IMR-90 (cell line): ENCODE results near the gene USP26. TPM values are rescaled to one million over a fixed set of nuclear protein-coding genes. Genes with fewer than 3 reads are reported as not detected.
"Not testable (repeated sequence)": the region's sequence is repeated elsewhere in the genome, so short reads cannot be mapped to it uniquely, and the experiment has no call there.

Experiments
- ATAC-seq: fragments of 200-7000 bp; cut with Tn5 transposase; 2 replicates; pipeline ENCODE4 v1.9.1; 2020; ENCODE audit warnings: low read depth, mild to moderate bottlenecking, moderate library complexity
- BruUV-seq: library from RNA; stranded (reverse); fragments of 400-500 nt; replicated peaks from 2 replicates; lab custom pipeline; 2021; lab: Mats Ljungman, UMichigan
- CTCF ChIA-PET: fragments of 300-600 bp; formaldehyde crosslinking; extraction: SDS; loops from one replicate; lab custom pipeline; 2021; ENCODE audit warnings: antibody characterized with exemption; lab: Yijun Ruan, JAX
- POLR2A ChIA-PET: fragments of 300-600 bp; sonication (Branson Sonifier 250); formaldehyde crosslinking; loops from one replicate; lab custom pipeline; 2022; ENCODE audit warnings: antibody characterized with exemption; ENCODE audit not compliant: unreplicated experiment; lab: Charles Lee
- DNase-seq: peaks from one replicate; pipeline ENCODE4 v3.0.0; 2013
- H2AFZ ChIP-seq: replicated peaks from 2 replicates; pipeline ENCODE3; 2013; ENCODE audit warnings: low read length, mild to moderate bottlenecking; ENCODE audit not compliant: poor library complexity
- H2AK5ac ChIP-seq: 2 replicates; pipeline ENCODE4 v1.6.1; 2013; ENCODE audit warnings: low read depth, low read length, inconsistent platforms
- H2AK9ac ChIP-seq: replicated peaks from 2 replicates; pipeline ENCODE3; 2013; ENCODE audit warnings: mild to moderate bottlenecking, low read depth, low read length, moderate library complexity; ENCODE audit not compliant: poor library complexity
- H2BK120ac ChIP-seq: 2 replicates; pipeline ENCODE4 v1.6.1; 2013; ENCODE audit warnings: low read depth, low read length, inconsistent platforms
- H2BK15ac ChIP-seq: 3 replicates; pipeline ENCODE4 v1.6.1; 2013; ENCODE audit warnings: low read depth, low read length, inconsistent platforms
- H2BK20ac ChIP-seq: 2 replicates; pipeline ENCODE4 v1.6.1; 2013; ENCODE audit warnings: low read depth, mild to moderate bottlenecking, inconsistent platforms, low read length, moderate library complexity
- H2BK5ac ChIP-seq: 2 replicates; pipeline ENCODE4 v1.6.1; 2013; ENCODE audit warnings: mild to moderate bottlenecking, low read depth, low read length, inconsistent platforms; ENCODE audit not compliant: poor library complexity, severe bottlenecking
- H3K14ac ChIP-seq: replicated peaks from 2 replicates; pipeline ENCODE4 v1.6.1; 2013; ENCODE audit warnings: low read depth, low read length, inconsistent platforms
- H3K18ac ChIP-seq: 2 replicates; pipeline ENCODE4 v1.6.1; 2013; ENCODE audit warnings: low read depth, low read length, control low read depth
- H3K23ac ChIP-seq: 2 replicates; pipeline ENCODE4 v1.6.1; 2013; ENCODE audit warnings: low read depth, low read length, inconsistent platforms
- H3K27ac ChIP-seq: 2 replicates; pipeline ENCODE4 v1.5.1; 2013; ENCODE audit warnings: mild to moderate bottlenecking, control low read depth, low read length; ENCODE audit not compliant: insufficient read depth
- H3K27me3 ChIP-seq: 2 replicates; pipeline ENCODE4 v1.6.1; 2013; ENCODE audit warnings: low read length; ENCODE audit not compliant: control insufficient read depth, insufficient read depth
- H3K36me3 ChIP-seq: 2 replicates; pipeline ENCODE4 v1.6.1; 2013; ENCODE audit warnings: low read length, mixed read lengths; ENCODE audit not compliant: control insufficient read depth, insufficient read depth
- H3K4ac ChIP-seq: 2 replicates; pipeline ENCODE4 v1.6.1; 2013; ENCODE audit warnings: low read depth, low read length, inconsistent platforms
- H3K4me1 ChIP-seq: 2 replicates; pipeline ENCODE4 v1.6.1; 2013; ENCODE audit warnings: low read length, mixed read lengths; ENCODE audit not compliant: control insufficient read depth, insufficient read depth
- H3K4me2 ChIP-seq: 2 replicates; pipeline ENCODE4 v1.6.1; 2013; ENCODE audit warnings: low read depth, mild to moderate bottlenecking, control low read depth, low read length, moderate library complexity
- H3K4me3 ChIP-seq: 2 replicates; pipeline ENCODE4 v1.5.1; 2013; ENCODE audit warnings: low read depth, mild to moderate bottlenecking, control low read depth, low read length, moderate library complexity; ENCODE audit not compliant: insufficient read depth
- H3K56ac ChIP-seq: 2 replicates; pipeline ENCODE4 v1.6.1; 2013; ENCODE audit warnings: low read length, inconsistent platforms; ENCODE audit not compliant: insufficient read depth; ENCODE audit errors: extremely low read depth
- H3K79me1 ChIP-seq, 2 experiments: 2 replicates each; pipeline ENCODE4 v1.6.1; 2013; ENCODE audit warnings: low read length in 2 of 2, inconsistent platforms in 1 of 2, low read depth in 1 of 2
- H3K9ac ChIP-seq: 2 replicates; pipeline ENCODE4 v1.6.1; 2013; ENCODE audit warnings: low read depth, low read length, control low read depth
- H3K9me1 ChIP-seq: 2 replicates; pipeline ENCODE4 v1.6.1; 2013; ENCODE audit warnings: low read length, inconsistent platforms; ENCODE audit not compliant: insufficient read depth
- H3K9me3 ChIP-seq: 2 replicates; pipeline ENCODE4 v1.6.1; 2013; ENCODE audit warnings: low read length; ENCODE audit not compliant: control insufficient read depth, insufficient read depth
- H4K20me1 ChIP-seq: 2 replicates; pipeline ENCODE4 v1.6.1; 2013; ENCODE audit warnings: low read length, inconsistent platforms; ENCODE audit not compliant: insufficient read depth
- H4K5ac ChIP-seq: 2 replicates; pipeline ENCODE4 v1.6.1; 2013; ENCODE audit warnings: mild to moderate bottlenecking, low read depth, low read length, control low read depth
- H4K8ac ChIP-seq, 2 experiments: 2 replicates each; pipeline ENCODE4 v1.6.1; 2013; ENCODE audit warnings: low read depth in 2 of 2, low read length in 2 of 2, control low read depth in 1 of 2, inconsistent platforms in 1 of 2
- H4K91ac ChIP-seq: 2 replicates; pipeline ENCODE4 v1.6.1; 2013; ENCODE audit warnings: low read depth, low read length, inconsistent platforms; ENCODE audit not compliant: insufficient read depth
- BHLHE40 ChIP-seq: fragments of 150-350 bp; IDR thresholded peaks from 2 replicates; pipeline ENCODE4 v1.6.1; 2016; ENCODE audit warnings: mild to moderate bottlenecking, low read depth, low read length
- CTCF ChIP-seq: conservative IDR thresholded peaks from 2 replicates; pipeline ENCODE4 v1.5.1; 2012; ENCODE audit warnings: mild to moderate bottlenecking, low read depth, low read length, improper control_type of control experiment
- MAFK ChIP-seq: IDR thresholded peaks from 2 replicates; pipeline ENCODE4 v1.6.1; 2012; ENCODE audit warnings: low read depth, low read length, improper control_type of control experiment
- RAD21 ChIP-seq: IDR thresholded peaks from 2 replicates; pipeline ENCODE4 v1.6.1; 2012; ENCODE audit warnings: low read length, improper control_type of control experiment
- RCOR1 ChIP-seq: IDR thresholded peaks from 2 replicates; pipeline ENCODE4 v1.6.1; 2012; ENCODE audit warnings: mild to moderate bottlenecking, low read length, improper control_type of control experiment; ENCODE audit not compliant: insufficient replicate concordance
- SMC3 ChIP-seq: fragments of 150-350 bp; IDR thresholded peaks from 2 replicates; pipeline ENCODE4 v1.6.1; 2016; ENCODE audit warnings: low read depth, mild to moderate bottlenecking, antibody characterized with exemption, low read length, moderate library complexity
- WGBS, 2 experiments: methylation state at CpG; one replicate each; pipeline versions ENCODE4 v1.1.5 to v1.1.7; 2013; ENCODE audit warnings: missing lambda C conversion rate in 2 of 2; ENCODE audit not compliant: insufficient read length in 1 of 2; ENCODE audit errors: extremely low coverage in 2 of 2; 5-methylcytosine and 5-hydroxymethylcytosine counted together
- dilution Hi-C: fragments of 300-500 bp; cut with HindIII; formaldehyde crosslinking; loops from one replicate; pipeline ENCODE4 v1.14.3; 2018; ENCODE audit warnings: low sequenced_read_pairs; ENCODE audit not compliant: unreplicated experiment
- in situ Hi-C: fragments of 300-500 bp; cut with MboI; formaldehyde crosslinking; loops from 3 replicates; pipeline ENCODE4 v1.14.3; 2019; ENCODE audit warnings: low sequenced_read_pairs, inconsistent platforms, mixed read lengths
- intact Hi-C: fragments of 100-400 bp; cut with micrococcal nuclease; formaldehyde crosslinking; loops from 2 replicates; pipeline ENCODE4 v1.10.0; 2022
- polyA plus RNA-seq, 3 experiments: library from polyadenylated mRNA; depleted of rRNA; stranded (reverse); fragments of >200 nt; gene quantifications; 2 replicates each; pipeline ENCODE4 v1.2.3, GENCODE V29; 2012; ENCODE audit warnings: low replicate concordance in 1 of 3
- total RNA-seq: library from RNA; depleted of rRNA; stranded (reverse); fragments of >200 nt; gene quantifications from 2 replicates; pipeline ENCODE4 v1.2.3, GENCODE V29; 2012

Gene USP26
- total and polyA plus RNA-seq, 2 of the 4 experiments (the other 2 are of a cell fraction), result not detected

DNA sequence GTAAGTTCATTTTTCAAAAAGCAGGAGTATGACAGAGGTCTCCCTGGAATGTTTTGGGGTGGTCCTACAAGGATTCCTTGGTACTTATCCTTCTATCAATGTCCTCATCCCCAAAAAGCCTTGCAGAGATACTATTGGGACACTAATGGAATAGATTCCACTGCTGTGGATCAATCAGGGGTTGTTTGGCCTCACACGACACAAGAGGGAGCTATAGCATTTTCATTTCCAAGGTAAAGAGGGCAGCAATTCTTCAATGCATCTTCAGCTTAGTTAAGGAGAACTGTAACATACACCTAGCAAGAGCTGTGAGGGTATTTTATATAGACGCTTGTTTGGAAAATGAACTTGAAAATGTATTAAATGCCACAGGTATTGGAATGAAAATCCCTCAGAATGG lies 50.9 kb downstream of the USP26 start:
- H2AK5ac ChIP-seq, result no peak overlapping the region
- no peak overlapping the region for H3K27ac ChIP-seq
- no peak overlapping the region for H3K4me2 ChIP-seq
- no peak overlapping the region for H3K4ac ChIP-seq
- no peak overlapping the region for H2BK20ac ChIP-seq
- H4K20me1 ChIP-seq, result no peaks in the 10 kb centered on the region
- no peak for ATAC-seq
- H3K9me1 ChIP-seq, result no peaks in the 10 kb centered on the region
- no peak overlapping the region for H2AK9ac ChIP-seq
- no peaks in the 10 kb centered on the region for H3K79me1 ChIP-seq
- no peak overlapping the region for H4K8ac ChIP-seq
- in situ Hi-C loops, result no loop called here
- no peak overlapping the region for H3K4me3 ChIP-seq
- H4K5ac ChIP-seq, result no peak overlapping the region
- WGBS, 2 experiments, result no CpG with 5 or more reads among the region's 2 CpGs
- H3K56ac ChIP-seq, result no peak overlapping the region
- no peak overlapping the region for H2BK5ac ChIP-seq
- no peaks in the 10 kb centered on the region for H3K4me1 ChIP-seq
- no peak overlapping the region for H3K18ac ChIP-seq
- H3K9me3 ChIP-seq, result no peaks in the 10 kb centered on the region
- TF ChIP-seq MAFK, result no peak
- peak; percentile 26; the same call in 1 of the 2 replicates for TF ChIP-seq RAD21
- TF ChIP-seq RCOR1, result no peak
- TF ChIP-seq SMC3, result peak; percentile 15; the same call in 1 of the 2 replicates
- TF ChIP-seq BHLHE40, result no peak
- peak; percentile 23; the same call in 1 of the 2 replicates for TF ChIP-seq CTCF
- DNase-seq, result peak; percentile 1
- H2BK120ac ChIP-seq, result no peak overlapping the region
- H2AFZ ChIP-seq, result no peak overlapping the region
- BruUV-seq, result no TSS peak
- intact Hi-C loops, result no loop called here
- ChIA-PET CTCF (no interaction called here), POLR2A (no interaction called here)
- H3K14ac ChIP-seq, result no peak overlapping the region
- H3K23ac ChIP-seq, result no peak overlapping the region
- dilution Hi-C loops, result no loop called here
- H2BK15ac ChIP-seq, result no peak overlapping the region
- no peak overlapping the region for H4K91ac ChIP-seq
- no peaks in the 10 kb centered on the region for H3K36me3 ChIP-seq
- no peak overlapping the region for H3K9ac ChIP-seq
- no peaks in the 10 kb centered on the region for H3K27me3 ChIP-seq

- intact Hi-C loops, ATAC-seq, H3K18ac ChIP-seq: not testable (repeated sequence)
Observed at GRCh38 chrX:133044145-133044786, 52.6 kb downstream of the USP26 start.

More at GRCh38 chrX:133044145-133044786, 52.6 kb downstream of the USP26 start:
- H4K5ac ChIP-seq, H3K4ac ChIP-seq, H3K9ac ChIP-seq, H3K36me3 ChIP-seq, H3K4me2 ChIP-seq, H3K23ac ChIP-seq, DNase-seq, H2AK5ac ChIP-seq, CTCF ChIA-PET, dilution Hi-C loops, H3K9me1 ChIP-seq, H2AFZ ChIP-seq, in situ Hi-C loops, H3K79me1 ChIP-seq, H3K27me3 ChIP-seq, H3K56ac ChIP-seq, POLR2A ChIA-PET, H4K91ac ChIP-seq, H2BK120ac ChIP-seq, H3K14ac ChIP-seq, H2BK20ac ChIP-seq, H3K27ac ChIP-seq, H3K4me1 ChIP-seq, H3K9me3 ChIP-seq, H4K8ac ChIP-seq, H2AK9ac ChIP-seq, H2BK5ac ChIP-seq, H4K20me1 ChIP-seq, H2BK15ac ChIP-seq, BruUV-seq, H3K4me3 ChIP-seq: not testable (repeated sequence)
- WGBS, 2 experiments, result 73% methylated on average over 17 of the region's 28 CpGs; no CpG with 5 or more reads in 1 of the 2 experiments
